ENCODE results near the gene CEP152.
"Not testable (repeated sequence)": the region's sequence is repeated elsewhere in the genome, so short reads cannot be mapped to it uniquely, and the experiment has no call there.

Gene CEP152, protein sequence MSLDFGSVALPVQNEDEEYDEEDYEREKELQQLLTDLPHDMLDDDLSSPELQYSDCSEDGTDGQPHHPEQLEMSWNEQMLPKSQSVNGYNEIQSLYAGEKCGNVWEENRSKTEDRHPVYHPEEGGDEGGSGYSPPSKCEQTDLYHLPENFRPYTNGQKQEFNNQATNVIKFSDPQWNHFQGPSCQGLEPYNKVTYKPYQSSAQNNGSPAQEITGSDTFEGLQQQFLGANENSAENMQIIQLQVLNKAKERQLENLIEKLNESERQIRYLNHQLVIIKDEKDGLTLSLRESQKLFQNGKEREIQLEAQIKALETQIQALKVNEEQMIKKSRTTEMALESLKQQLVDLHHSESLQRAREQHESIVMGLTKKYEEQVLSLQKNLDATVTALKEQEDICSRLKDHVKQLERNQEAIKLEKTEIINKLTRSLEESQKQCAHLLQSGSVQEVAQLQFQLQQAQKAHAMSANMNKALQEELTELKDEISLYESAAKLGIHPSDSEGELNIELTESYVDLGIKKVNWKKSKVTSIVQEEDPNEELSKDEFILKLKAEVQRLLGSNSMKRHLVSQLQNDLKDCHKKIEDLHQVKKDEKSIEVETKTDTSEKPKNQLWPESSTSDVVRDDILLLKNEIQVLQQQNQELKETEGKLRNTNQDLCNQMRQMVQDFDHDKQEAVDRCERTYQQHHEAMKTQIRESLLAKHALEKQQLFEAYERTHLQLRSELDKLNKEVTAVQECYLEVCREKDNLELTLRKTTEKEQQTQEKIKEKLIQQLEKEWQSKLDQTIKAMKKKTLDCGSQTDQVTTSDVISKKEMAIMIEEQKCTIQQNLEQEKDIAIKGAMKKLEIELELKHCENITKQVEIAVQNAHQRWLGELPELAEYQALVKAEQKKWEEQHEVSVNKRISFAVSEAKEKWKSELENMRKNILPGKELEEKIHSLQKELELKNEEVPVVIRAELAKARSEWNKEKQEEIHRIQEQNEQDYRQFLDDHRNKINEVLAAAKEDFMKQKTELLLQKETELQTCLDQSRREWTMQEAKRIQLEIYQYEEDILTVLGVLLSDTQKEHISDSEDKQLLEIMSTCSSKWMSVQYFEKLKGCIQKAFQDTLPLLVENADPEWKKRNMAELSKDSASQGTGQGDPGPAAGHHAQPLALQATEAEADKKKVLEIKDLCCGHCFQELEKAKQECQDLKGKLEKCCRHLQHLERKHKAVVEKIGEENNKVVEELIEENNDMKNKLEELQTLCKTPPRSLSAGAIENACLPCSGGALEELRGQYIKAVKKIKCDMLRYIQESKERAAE (N-terminal part only)

GRCh38 chr15:48810414-48811324 lies at the start of gene CEP152:
TSS of gene CEP152 (minus strand) at chr15:48811069. CDS start at chr15:48805649, 5,420 bp downstream.
- DNase-seq (ENCODE audit: low spot score): peak; percentile 97

DNA sequence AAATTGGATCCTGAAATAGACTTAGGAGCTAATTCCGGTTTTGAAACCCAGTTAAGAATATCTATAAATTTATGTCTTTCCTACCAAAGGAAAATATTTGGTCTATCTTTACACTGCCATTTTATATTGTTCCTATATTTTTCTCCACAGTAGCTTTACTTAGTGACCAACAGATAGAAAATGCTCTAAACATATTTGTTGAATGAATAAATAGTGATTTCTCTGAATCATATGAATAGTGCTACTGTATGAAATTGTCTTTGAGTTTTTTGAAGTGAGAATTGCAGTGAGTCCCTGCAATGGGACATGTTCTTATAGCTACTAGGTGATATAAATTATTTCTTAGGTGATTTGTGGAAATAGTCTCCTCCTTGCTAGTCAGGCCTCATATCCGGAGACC lies 48.6 kb upstream of the CEP152 start:
- DNase-seq (ENCODE audit: low spot score): no peak

- no peak for DNase-seq (ENCODE audit: low spot score)
These were observed 47.5 kb upstream of the CEP152 start for GRCh38 chr15:48858401-48858800.

DNA sequence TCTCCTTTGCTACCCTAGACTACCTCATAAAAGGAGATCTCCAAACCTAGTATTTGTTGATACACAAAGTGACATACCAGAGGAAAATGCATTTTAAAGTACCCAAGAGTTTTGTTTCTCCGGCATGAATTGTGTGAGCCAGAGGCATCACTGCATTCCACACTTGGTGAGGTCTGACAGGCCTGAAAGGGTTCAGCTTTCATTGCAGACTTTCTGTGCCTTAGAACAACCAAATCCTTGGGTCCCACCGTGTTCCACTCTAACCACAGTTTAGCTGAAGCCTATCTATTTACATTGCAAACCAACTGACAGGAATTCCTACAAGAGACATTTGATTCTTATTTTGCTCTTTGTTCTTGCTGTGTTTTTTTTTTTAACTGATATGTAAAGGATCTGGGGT lies 46.1 kb upstream of the CEP152 start:
- DNase-seq (ENCODE audit: low spot score): no peak

- DNase-seq (ENCODE audit: low spot score): peak; percentile 34
These were observed 44.9 kb upstream of the CEP152 start for GRCh38 chr15:48855501-48856440.

DNA sequence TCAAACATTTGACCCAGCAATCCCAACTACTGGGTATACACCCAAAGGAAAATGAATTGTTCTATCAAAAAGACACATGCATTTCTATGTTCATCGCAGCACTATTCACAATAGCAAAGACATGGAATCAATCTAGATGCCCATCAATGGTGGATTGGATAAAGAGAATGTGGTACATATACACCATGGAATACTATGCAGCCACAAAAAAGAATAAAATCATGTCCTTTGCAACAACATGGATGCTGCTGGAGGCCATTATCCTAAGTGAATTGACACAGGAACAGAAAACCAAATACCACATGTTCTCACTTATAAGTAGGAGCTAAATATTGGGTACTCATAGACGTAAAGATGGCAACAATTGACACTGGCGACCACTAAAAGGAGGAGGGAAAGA lies 43.6 kb upstream of the CEP152 start:
- DNase-seq (ENCODE audit: low spot score): not testable (repeated sequence)

DNA sequence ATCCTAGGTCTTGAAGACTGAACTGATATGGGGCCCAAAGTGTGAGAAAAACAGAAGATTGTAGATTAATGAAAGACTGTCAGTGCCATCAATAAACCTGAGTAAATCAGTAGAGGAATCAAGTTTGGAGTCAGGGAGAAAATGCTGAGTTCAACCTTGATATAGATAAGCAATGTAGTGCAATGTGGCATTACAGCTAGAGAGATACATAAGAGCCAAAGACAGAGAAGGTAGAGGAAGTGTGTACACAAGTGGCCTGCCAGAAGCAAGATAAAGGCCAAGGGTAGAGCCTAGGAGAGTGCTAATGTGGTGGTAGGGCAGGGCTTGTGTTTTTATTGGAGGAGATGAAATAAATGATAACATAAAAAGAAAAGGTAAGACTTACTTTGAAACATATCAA lies 41.1 kb upstream of the CEP152 start:
- DNase-seq (ENCODE audit: low spot score): no peak

GRCh38 chr15:48850648-48851047 lies 39.8 kb upstream of the CEP152 start:
- DNase-seq (ENCODE audit: low spot score): no peak

GRCh38 chr15:48845123-48845522 lies 34.3 kb upstream of the CEP152 start:
- no peak for DNase-seq (ENCODE audit: low spot score)

DNA sequence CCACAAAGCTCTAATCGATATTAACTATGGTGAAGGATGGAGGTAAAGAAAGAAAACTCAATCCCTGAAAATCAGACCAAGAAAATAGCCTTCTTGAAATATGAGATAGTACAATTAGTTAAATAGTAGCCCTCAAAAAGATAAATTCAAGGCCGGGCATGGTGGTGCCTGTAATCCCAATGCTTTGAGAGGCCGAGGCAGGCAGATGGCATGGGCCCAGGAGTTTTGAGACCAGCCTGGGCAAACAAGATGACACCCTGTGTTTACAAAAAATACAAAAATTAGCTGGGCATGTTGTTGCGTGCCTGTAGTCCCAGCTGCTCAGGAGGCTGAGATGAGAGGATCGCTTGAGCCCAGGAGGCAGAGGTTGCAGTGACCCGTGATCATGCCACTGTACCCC lies 31.6 kb upstream of the CEP152 start:
- no peak for DNase-seq (ENCODE audit: low spot score)

GRCh38 chr15:48834756-48835155 lies 23.9 kb upstream of the CEP152 start:
- no peak for DNase-seq (ENCODE audit: low spot score)

GRCh38 chr15:48833526-48834239 lies 22.8 kb upstream of the CEP152 start:
- no peak for DNase-seq (ENCODE audit: low spot score)

GRCh38 chr15:48832648-48833047 lies 21.8 kb upstream of the CEP152 start:
- DNase-seq (ENCODE audit: low spot score): no peak

GRCh38 chr15:48828906-48829305 lies 18.0 kb upstream of the CEP152 start:
- DNase-seq (ENCODE audit: low spot score): no peak

DNA sequence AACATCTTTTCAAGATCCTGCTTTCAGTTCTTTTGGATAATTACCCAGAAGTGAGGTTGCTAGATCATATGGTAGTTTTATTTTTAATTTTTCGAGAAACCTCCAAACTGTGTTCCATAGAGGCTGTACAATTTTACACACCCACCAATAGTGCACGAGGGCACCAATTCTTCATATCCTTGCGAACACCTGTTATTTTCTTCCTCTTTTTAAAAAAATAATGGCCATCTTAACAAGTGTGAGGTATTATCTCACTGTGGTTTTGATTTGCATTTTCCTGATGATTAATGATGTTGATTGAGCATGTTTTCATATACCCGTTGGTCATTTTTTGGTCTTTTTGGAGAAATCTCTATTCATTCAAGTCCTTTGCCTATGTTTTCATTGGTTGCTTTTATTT lies 17.6 kb upstream of the CEP152 start:
- DNase-seq (ENCODE audit: low spot score): no peak

- no peak for DNase-seq (ENCODE audit: low spot score)
These were observed 14.2 kb upstream of the CEP152 start for GRCh38 chr15:48825075-48825474.

DNA sequence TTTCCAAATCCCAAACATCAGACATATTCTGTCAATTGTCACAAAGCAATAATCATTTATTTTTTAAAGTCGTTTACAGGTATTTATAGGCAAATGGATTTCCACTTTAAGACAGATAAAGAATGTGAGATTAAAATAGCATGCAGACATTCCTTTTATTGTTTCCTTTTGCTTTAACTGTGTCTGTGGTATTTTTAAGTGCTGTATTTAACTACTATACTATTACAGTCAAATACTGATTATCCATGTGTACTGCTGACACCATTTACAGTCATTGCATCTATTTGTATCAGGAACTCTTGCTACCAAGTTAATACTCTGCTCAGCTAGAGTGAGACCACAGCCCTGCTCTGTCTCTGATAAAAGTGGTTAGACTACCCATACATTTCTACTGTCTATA lies 12.8 kb upstream of the CEP152 start:
- DNase-seq (ENCODE audit: low spot score): no peak

DNA sequence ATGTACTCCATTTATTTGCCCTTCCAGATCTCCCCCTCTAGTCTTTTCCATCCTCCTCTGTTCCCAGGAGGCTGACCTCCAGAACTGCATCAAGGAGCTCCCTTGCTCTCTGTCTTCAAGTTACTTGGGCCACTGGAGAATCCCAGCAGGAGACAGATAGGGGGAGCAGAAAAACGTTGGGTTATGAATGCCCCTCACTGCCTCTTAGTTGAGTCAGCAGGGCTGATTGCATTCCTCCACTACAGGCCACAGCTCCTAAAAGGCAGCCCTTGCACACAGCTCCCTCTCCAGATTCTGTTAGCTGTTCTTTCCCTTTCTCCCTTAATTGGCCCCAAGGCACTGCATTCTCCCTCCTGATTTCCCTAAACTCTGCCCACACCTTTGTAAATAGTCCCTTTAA lies 12.4 kb upstream of the CEP152 start:
- no peak for DNase-seq (ENCODE audit: low spot score)

DNA sequence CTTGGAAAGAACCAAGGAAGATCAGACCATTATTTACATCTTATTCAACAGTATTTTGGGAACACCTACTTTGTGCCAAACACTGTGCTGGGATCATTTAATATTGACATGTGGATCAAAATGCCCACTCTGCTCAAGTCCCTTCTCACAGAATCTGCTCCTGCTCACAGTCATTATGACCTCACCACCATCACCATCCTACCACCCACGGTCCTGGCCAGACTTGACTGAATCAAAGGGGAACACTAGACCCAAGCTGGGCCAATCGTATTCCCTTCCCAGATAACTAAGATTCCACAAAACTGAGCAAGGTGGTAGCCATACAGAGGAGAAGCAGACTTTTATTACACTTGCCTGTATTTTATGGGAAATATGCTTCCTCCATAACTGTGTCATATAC lies 3.4 kb upstream of the CEP152 start:
- DNase-seq (ENCODE audit: low spot score): no peak

All from pons (tissue), 1 donor.